GM18505 (cell line): ENCODE results near the gene NCKAP5L.

ENCODE experiments used
- ATAC-seq: cut with Tn5 transposase; IDR thresholded peaks from one replicate; pipeline ENCODE4 v1.9.1; 2021; ENCODE audit not compliant: unreplicated experiment
- POLR2A ChIP-seq: IDR thresholded peaks from 4 replicates; pipeline ENCODE4 v1.6.1; 2011; ENCODE audit warnings: borderline replicate concordance; ENCODE audit not compliant: insufficient read depth, insufficient read length; ENCODE audit errors: extremely low read depth

NCKAP5L gene

GRCh38 chr12:49842519-49843352 is 14.5 kb upstream of the NCKAP5L start, which contains the start of gene BCDIN3D:
TSS of gene BCDIN3D (minus strand) at chr12:49843106. CDS start at chr12:49843087, 19 bp downstream.
- ATAC-seq: peak; percentile 89
- peak; percentile 96 for TF ChIP-seq POLR2A

- no peak for ATAC-seq
Measured at GRCh38 chr12:49838973-49839633, 10.9 kb upstream of the NCKAP5L start.

GRCh38 chr12:49832836-49833421 is 4.7 kb upstream of the NCKAP5L start:
- no peak for ATAC-seq
- no peak for TF ChIP-seq POLR2A

More at GRCh38 chr12:49838973-49839633, 10.9 kb upstream of the NCKAP5L start:
- TF ChIP-seq POLR2A: no peak

- ATAC-seq: no peak
Measured at GRCh38 chr12:49831717-49832116, 3.5 kb upstream of the NCKAP5L start.

GRCh38 chr12:49827401-49828099 is 663 bp downstream of the NCKAP5L start:
- TF ChIP-seq POLR2A: no peak
- no peak for ATAC-seq

More at GRCh38 chr12:49831717-49832116, 3.5 kb upstream of the NCKAP5L start:
- no peak for TF ChIP-seq POLR2A

GRCh38 chr12:49827051-49827400 is 1.2 kb downstream of the NCKAP5L start:
- no peak for ATAC-seq
- TF ChIP-seq POLR2A: no peak

- ATAC-seq: no peak
- no peak for TF ChIP-seq POLR2A
Measured at GRCh38 chr12:49825971-49826421, 2.2 kb downstream of the NCKAP5L start.

- no peak for ATAC-seq
- TF ChIP-seq POLR2A: no peak
Measured at GRCh38 chr12:49825360-49825970, 2.7 kb downstream of the NCKAP5L start.

- no peak for ATAC-seq
- no peak for TF ChIP-seq POLR2A
Measured at GRCh38 chr12:49824895-49825294, 3.3 kb downstream of the NCKAP5L start.

- TF ChIP-seq POLR2A: no peak
- no peak for ATAC-seq
Measured at GRCh38 chr12:49824416-49824815, 3.8 kb downstream of the NCKAP5L start.

- no peak for ATAC-seq
- no peak for TF ChIP-seq POLR2A
Measured at GRCh38 chr12:49823951-49824350, 4.3 kb downstream of the NCKAP5L start.

- TF ChIP-seq POLR2A: no peak
- no peak for ATAC-seq
Measured at GRCh38 chr12:49823350-49823749, 4.9 kb downstream of the NCKAP5L start.
